ENCODE measurements around the gene MAGI1. TPM values are rescaled to one million over a fixed set of nuclear protein-coding genes. Genes with fewer than 3 reads are reported as not detected.

MAGI1 gene
- total RNA-seq, 2 experiments from 2014 or later: 0.47 to 0.51 TPM

DNA sequence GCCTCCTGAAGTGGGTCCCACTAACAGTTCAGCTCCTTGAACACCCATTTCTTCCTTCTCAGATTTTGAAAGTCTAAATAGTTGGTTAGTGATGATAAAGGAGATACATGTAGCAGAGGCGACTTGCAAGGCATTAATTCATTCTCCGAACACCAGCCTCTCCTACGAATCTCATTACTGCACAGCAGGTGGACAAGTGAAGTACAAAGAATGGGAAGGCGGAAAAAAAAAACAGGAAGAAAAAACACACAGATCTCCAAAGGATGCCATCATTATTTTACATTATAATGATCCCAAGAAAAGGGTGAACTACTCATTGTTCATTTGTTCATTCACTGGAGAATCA lies 276.5 kb downstream of the MAGI1 start:
- intact Hi-C loops (cut with micrococcal nuclease): no loop called here
- no peaks in the 10 kb centered on the region for H3K4me1 Mint-ChIP-seq (ENCODE audit: low read depth)
- TF ChIP-seq, protein P1, sequence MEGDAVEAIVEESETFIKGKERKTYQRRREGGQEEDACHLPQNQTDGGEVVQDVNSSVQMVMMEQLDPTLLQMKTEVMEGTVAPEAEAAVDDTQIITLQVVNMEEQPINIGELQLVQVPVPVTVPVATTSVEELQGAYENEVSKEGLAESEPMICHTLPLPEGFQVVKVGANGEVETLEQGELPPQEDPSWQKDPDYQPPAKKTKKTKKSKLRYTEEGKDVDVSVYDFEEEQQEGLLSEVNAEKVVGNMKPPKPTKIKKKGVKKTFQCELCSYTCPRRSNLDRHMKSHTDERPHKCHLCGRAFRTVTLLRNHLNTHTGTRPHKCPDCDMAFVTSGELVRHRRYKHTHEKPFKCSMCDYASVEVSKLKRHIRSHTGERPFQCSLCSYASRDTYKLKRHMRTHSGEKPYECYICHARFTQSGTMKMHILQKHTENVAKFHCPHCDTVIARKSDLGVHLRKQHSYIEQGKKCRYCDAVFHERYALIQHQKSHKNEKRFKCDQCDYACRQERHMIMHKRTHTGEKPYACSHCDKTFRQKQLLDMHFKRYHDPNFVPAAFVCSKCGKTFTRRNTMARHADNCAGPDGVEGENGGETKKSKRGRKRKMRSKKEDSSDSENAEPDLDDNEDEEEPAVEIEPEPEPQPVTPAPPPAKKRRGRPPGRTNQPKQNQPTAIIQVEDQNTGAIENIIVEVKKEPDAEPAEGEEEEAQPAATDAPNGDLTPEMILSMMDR (IDR thresholded peaks at IDR 0.05): no peak
- H3K27ac Mint-ChIP-seq: no peak overlapping the region
- no peak for DNase-seq
- H3K27me3 Mint-ChIP-seq: peaks cover 2% of the 10 kb centered on the region
- H3K9me3 Mint-ChIP-seq: no peaks in the 10 kb centered on the region
- POLR2A ChIA-PET: no interaction called here
- H3K4me3 Mint-ChIP-seq: no peak overlapping the region
- no peaks in the 10 kb centered on the region for H3K36me3 Mint-ChIP-seq (ENCODE audit: low read depth)
- ATAC-seq: no peak
- CTCF ChIA-PET: no interaction called here

DNA sequence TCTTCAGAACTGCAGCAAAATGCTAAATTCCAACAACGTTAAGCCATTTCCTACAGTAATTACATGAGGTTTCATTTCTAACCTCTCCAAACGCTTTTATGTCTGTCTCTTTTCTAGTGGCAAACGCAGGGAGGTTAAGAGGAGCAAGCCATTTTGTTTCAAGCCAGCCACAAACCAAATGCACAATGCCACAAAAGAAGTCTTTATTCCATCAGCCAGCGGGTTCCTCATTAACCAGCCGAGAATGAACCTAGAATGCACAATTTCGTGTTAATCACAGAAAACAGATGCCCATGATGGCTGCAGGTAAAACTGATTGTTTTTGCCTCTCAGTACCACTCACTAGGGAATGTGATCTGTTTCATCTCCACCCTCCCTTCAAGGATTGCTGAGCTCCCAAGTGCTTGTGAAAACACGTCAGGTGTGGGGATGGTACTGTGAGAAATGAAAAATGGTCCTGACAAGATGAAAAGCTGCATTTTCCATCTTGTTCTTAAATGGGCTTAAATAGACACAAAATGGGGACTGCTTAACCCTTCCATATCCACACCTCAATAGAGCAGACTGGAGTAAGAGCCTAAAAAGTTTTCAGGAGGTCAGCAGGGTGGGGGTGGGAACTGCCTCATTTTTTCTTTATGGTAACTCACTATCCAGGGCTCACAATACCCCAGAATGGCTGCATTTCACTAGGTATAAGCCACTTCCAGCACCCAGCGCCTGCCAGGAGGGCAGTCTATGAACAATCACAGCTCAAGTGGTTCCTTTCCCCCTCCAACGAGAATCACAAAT lies 277.1 kb downstream of the MAGI1 start:
- intact Hi-C loops (cut with micrococcal nuclease): no loop called here
- ATAC-seq (no peak), DNase-seq (no peak)
- no peaks in the 10 kb centered on the region for H3K9me3 Mint-ChIP-seq
- no peak overlapping the region for H3K4me3 Mint-ChIP-seq
- no peak overlapping the region for H3K27ac Mint-ChIP-seq
- no peaks in the 10 kb centered on the region for H3K36me3 Mint-ChIP-seq (ENCODE audit: low read depth)
- TF ChIP-seq, protein P1 (IDR thresholded peaks at IDR 0.05): no peak
- peaks cover 2% of the 10 kb centered on the region for H3K27me3 Mint-ChIP-seq
- no peaks in the 10 kb centered on the region for H3K4me1 Mint-ChIP-seq (ENCODE audit: low read depth)
- CTCF ChIA-PET: no interaction called here
- POLR2A ChIA-PET: no interaction called here

DNA sequence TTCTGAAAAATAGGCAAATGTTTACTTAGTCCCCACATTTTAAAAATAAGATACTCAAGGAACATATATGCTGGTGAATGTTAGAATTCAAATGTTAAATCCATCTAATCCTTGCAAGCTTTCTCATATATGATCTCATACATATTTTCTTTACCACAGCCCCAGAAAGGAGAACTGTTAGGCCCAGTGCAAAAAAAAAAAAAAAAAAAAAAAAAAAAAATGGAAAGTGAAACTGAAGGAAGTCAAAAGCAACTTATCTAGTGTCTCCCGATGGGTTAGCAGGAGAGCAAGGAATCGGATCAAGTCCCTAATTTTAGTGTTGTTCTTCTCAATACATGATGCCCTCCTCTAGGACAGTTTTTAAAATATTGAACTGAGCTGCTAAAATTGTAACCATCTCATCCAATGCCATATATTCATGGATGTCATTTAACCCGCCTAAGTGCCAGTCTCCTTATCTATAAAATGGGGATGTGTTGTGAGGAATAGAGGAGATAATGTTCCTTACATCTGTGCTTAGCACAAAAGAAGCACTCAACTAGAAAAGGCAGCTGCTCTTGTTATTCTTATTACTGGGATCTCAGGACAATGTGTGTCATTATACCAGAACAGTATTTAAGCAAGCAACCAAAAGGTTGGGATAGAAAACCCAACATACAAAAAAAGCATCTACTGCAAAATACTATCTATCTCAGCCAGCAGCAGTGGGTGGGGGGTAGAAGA lies 279.7 kb downstream of the MAGI1 start:
- Mint-ChIP-seq H3K4me3 (no peak overlapping the region), H3K36me3 (ENCODE audit: low read depth) (no peaks in the 10 kb centered on the region), H3K27me3 (peaks cover 4% of the 10 kb centered on the region), H3K27ac (no peak overlapping the region), H3K9me3 (no peaks in the 10 kb centered on the region), H3K4me1 (ENCODE audit: low read depth) (no peaks in the 10 kb centered on the region)
- no peak for ATAC-seq
- intact Hi-C loops (cut with micrococcal nuclease): no loop called here
- no peak for DNase-seq
- ChIA-PET POLR2A (no interaction called here), CTCF (no interaction called here)
- TF ChIP-seq, protein P1 (IDR thresholded peaks at IDR 0.05): no peak

DNA sequence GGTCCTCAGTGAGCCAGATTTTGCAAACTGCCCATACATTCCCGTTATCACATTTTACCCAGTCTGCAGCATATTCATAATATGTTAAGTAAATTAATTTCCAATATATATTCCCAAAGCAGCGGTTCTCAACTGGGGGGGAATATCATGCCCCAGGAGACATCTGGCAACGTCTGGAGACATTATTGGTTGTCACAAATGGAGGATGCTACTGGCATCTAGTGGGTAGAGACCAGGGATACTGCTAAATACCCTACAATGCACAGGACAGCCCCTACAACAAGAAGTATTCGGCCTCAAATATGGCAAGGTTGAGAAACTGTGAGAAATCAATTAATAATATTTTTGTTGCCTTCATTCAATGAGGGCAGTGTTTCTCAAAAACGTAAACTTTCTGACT lies 280.3 kb downstream of the MAGI1 start:
- ChIA-PET CTCF (interaction anchor here (1.7 kb wide), 1 partner anchor 27 kb away, joined by 4 read pairs; no protein-coding TSS in a partner anchor), POLR2A (no interaction called here)
- ATAC-seq: no peak
- intact Hi-C loops (cut with micrococcal nuclease): no loop called here
- no peak for DNase-seq
- Mint-ChIP-seq H3K27ac (no peak overlapping the region), H3K36me3 (ENCODE audit: low read depth) (no peaks in the 10 kb centered on the region), H3K9me3 (no peaks in the 10 kb centered on the region), H3K4me3 (no peak overlapping the region), H3K4me1 (ENCODE audit: low read depth) (no peaks in the 10 kb centered on the region), H3K27me3 (peaks cover 4% of the 10 kb centered on the region)
- TF ChIP-seq, protein P1 (IDR thresholded peaks at IDR 0.05): no peak

DNA sequence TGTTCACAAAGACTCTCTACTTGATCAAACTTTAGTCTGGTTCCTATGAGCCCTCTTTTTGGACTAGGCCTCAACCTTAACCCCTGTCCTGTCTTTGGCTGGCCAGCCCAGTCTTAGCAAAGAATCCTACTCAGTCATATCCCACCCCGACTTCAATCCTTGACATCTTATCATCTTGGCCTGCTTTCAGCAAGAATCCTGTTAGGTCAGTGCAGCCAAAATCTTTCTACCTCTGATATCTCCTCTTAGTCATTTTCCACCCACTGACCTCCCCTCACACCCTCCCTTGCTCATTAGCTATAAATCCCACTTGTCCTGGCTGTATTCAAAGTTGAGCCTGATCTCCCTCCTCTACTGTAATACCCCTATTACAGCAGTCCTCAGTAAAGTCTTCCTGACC lies 286.1 kb downstream of the MAGI1 start:
- no peak overlapping the region for H3K27ac Mint-ChIP-seq
- H3K9me3 Mint-ChIP-seq: no peaks in the 10 kb centered on the region
- peaks cover 2% of the 10 kb centered on the region for H3K27me3 Mint-ChIP-seq
- TF ChIP-seq, protein P1 (IDR thresholded peaks at IDR 0.05): no peak
- DNase-seq (no peak), ATAC-seq (no peak)
- CTCF ChIA-PET: no interaction called here
- intact Hi-C loops (cut with micrococcal nuclease): no loop called here
- no peaks in the 10 kb centered on the region for H3K36me3 Mint-ChIP-seq (ENCODE audit: low read depth)
- POLR2A ChIA-PET: no interaction called here
- no peaks in the 10 kb centered on the region for H3K4me1 Mint-ChIP-seq (ENCODE audit: low read depth)
- no peak overlapping the region for H3K4me3 Mint-ChIP-seq
